GM19372 (cell line): ENCODE results near the gene USH2A.

ENCODE experiments used
- ATAC-seq: cut with Tn5 transposase; IDR thresholded peaks from one replicate; pipeline ENCODE4 v1.9.1; 2021; ENCODE audit warnings: mild to moderate bottlenecking, low read depth, moderate library complexity; ENCODE audit not compliant: unreplicated experiment

USH2A gene

GRCh38 chr1:215754112-215754511 is 669.1 kb downstream of the USH2A start:
- no peak for ATAC-seq

- no peak for ATAC-seq
These were observed 673.8 kb downstream of the USH2A start for GRCh38 chr1:215749414-215749813.

- ATAC-seq = no peak
These were observed 674.8 kb downstream of the USH2A start for GRCh38 chr1:215748431-215748830.

GRCh38 chr1:215744419-215744818 is 678.8 kb downstream of the USH2A start:
- no peak for ATAC-seq

- ATAC-seq = no peak
These were observed 684.2 kb downstream of the USH2A start for GRCh38 chr1:215739025-215739424.

- ATAC-seq = no peak
These were observed 691.5 kb downstream of the USH2A start for GRCh38 chr1:215731699-215732098.

- ATAC-seq = no peak
These were observed 692.6 kb downstream of the USH2A start for GRCh38 chr1:215730600-215730999.

GRCh38 chr1:215728169-215728568 is 695.1 kb downstream of the USH2A start:
- ATAC-seq = no peak

- ATAC-seq = no peak
These were observed 703.1 kb downstream of the USH2A start for GRCh38 chr1:215720126-215720525.

GRCh38 chr1:215719552-215719951 is 703.7 kb downstream of the USH2A start:
- ATAC-seq = no peak

GRCh38 chr1:215718575-215719287 is 704.5 kb downstream of the USH2A start:
- no peak for ATAC-seq

GRCh38 chr1:215717677-215718426 is 705.4 kb downstream of the USH2A start:
- no peak for ATAC-seq

GRCh38 chr1:215710899-215711225 is 712.4 kb downstream of the USH2A start:
- no peak for ATAC-seq

- peak; percentile 82 for ATAC-seq
These were observed 713.0 kb downstream of the USH2A start for GRCh38 chr1:215710036-215710898.

GRCh38 chr1:215704089-215704860 is 719.0 kb downstream of the USH2A start:
- ATAC-seq = no peak

GRCh38 chr1:215682232-215682631 is 741.0 kb downstream of the USH2A start:
- no peak for ATAC-seq

- ATAC-seq = no peak
These were observed 742.2 kb downstream of the USH2A start for GRCh38 chr1:215681041-215681440.

- ATAC-seq = no peak
These were observed 744.0 kb downstream of the USH2A start for GRCh38 chr1:215679231-215679630.

- ATAC-seq = no peak
These were observed 746.1 kb downstream of the USH2A start for GRCh38 chr1:215677112-215677511.

GRCh38 chr1:215673943-215674342 is 749.3 kb downstream of the USH2A start:
- no peak for ATAC-seq
